DOHH2 (cell line): ENCODE measurements around the gene BRSK2.

Experiments used
- H3F3A ChIP-seq: fragments of 200-600 bp; sonication (generic), shearing (Covaris generic); 2 replicates; pipeline ENCODE4 v1.6.0; 2016; ENCODE audit warnings: antibody characterized with exemption, mild to moderate bottlenecking; ENCODE audit not compliant: control insufficient read depth, insufficient read depth
- H3K27ac ChIP-seq: fragments of 200-600 bp; sonication (generic); 2 replicates; pipeline ENCODE4 v1.5.1; 2014; ENCODE audit warnings: low read depth, mild to moderate bottlenecking, low read length, moderate library complexity
- H3K27me3 ChIP-seq: fragments of 200-600 bp; sonication (generic); 2 replicates; pipeline ENCODE4 v1.6.1; 2014; ENCODE audit warnings: mild to moderate bottlenecking, low read length, mixed read lengths; ENCODE audit not compliant: control insufficient read depth
- H3K36me3 ChIP-seq: fragments of 200-600 bp; sonication (generic); 2 replicates; pipeline ENCODE4 v1.6.1; 2014; ENCODE audit warnings: mild to moderate bottlenecking, low read length, moderate library complexity, mixed read lengths; ENCODE audit not compliant: control insufficient read depth
- H3K4me1 ChIP-seq: fragments of 200-600 bp; sonication (generic); 2 replicates; pipeline ENCODE4 v1.6.1; 2014; ENCODE audit warnings: mild to moderate bottlenecking, low read length, mixed read lengths; ENCODE audit not compliant: control insufficient read depth
- H3K4me2 ChIP-seq: fragments of 200-600 bp; sonication (generic); 2 replicates; pipeline ENCODE4 v1.6.0; 2014; ENCODE audit warnings: mild to moderate bottlenecking, low read length, moderate library complexity
- H3K4me3 ChIP-seq: fragments of 200-600 bp; sonication (generic); 2 replicates; pipeline ENCODE4 v1.5.1; 2014; ENCODE audit warnings: mild to moderate bottlenecking, low read length, mixed read lengths
- H3K79me2 ChIP-seq: fragments of 200-600 bp; sonication (generic); 2 replicates; pipeline ENCODE4 v1.6.1; 2014; ENCODE audit warnings: mild to moderate bottlenecking, low read length, mixed read lengths; ENCODE audit not compliant: control insufficient read depth
- H3K9me2 ChIP-seq: fragments of 200-600 bp; sonication (generic); replicated peaks from 2 replicates; pipeline ENCODE4 v1.6.1; 2014; ENCODE audit warnings: mild to moderate bottlenecking, low read length, mixed read lengths; ENCODE audit not compliant: control insufficient read depth
- H3K9me3 ChIP-seq: fragments of 200-600 bp; sonication (generic); 2 replicates; pipeline ENCODE4 v1.6.1; 2014; ENCODE audit warnings: antibody characterized with exemption, low read length, mixed read lengths; ENCODE audit not compliant: control insufficient read depth, insufficient read depth
- H4K20me1 ChIP-seq: fragments of 200-600 bp; sonication (generic); 2 replicates; pipeline ENCODE4 v1.6.0; 2014; ENCODE audit warnings: low read depth, mild to moderate bottlenecking, antibody characterized with exemption, low read length, moderate library complexity; ENCODE audit not compliant: control insufficient read depth, insufficient read depth
- EZH2phosphoT487 ChIP-seq: fragments of 200-600 bp; sonication (generic); IDR thresholded peaks from 2 replicates; pipeline ENCODE4 v1.6.1; 2017; ENCODE audit warnings: borderline replicate concordance, mild to moderate bottlenecking, antibody characterized with exemption, low read length, moderate library complexity, mixed read lengths
- TF ChIP-seq, protein P1 (sequence below): fragments of 200-600 bp; sonication (generic); IDR thresholded peaks from one replicate; pipeline ENCODE4 v1.5.1; 2014; ENCODE audit warnings: antibody characterized with exemption, mild to moderate bottlenecking, low read depth, low read length; ENCODE audit not compliant: poor library complexity, severe bottlenecking

The BRSK2 gene

DNA sequence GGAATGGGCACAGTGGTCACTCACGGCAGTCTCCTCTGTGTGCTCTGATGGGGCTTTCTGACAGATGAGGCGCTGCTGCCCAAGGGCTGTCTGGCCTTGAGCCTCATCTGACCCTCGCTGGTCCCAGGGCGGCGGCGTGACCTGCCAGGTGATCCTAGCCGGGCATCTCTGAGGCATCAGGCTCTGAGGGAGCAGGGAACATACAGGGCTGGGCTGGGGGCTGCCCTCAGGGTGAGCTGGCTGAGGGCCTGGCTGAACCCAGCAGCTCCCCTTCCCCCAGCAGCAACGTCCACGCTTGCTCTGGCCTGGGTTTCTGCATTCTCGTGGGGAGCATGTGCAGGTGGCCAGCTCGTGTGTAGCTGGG lies 49.2 kb downstream of the BRSK2 start:
- no peaks in the 10 kb centered on the region for H3K9me2 ChIP-seq
- no peaks in the 10 kb centered on the region for H3K79me2 ChIP-seq
- no peaks in the 10 kb centered on the region for H3F3A ChIP-seq
- no peaks in the 10 kb centered on the region for H3K36me3 ChIP-seq
- H4K20me1 ChIP-seq = no peaks in the 10 kb centered on the region
- no peak overlapping the region for H3K27ac ChIP-seq
- H3K27me3 ChIP-seq = no peaks in the 10 kb centered on the region
- TF ChIP-seq EZH2phosphoT487 = no peak
- TF ChIP-seq, protein P1, sequence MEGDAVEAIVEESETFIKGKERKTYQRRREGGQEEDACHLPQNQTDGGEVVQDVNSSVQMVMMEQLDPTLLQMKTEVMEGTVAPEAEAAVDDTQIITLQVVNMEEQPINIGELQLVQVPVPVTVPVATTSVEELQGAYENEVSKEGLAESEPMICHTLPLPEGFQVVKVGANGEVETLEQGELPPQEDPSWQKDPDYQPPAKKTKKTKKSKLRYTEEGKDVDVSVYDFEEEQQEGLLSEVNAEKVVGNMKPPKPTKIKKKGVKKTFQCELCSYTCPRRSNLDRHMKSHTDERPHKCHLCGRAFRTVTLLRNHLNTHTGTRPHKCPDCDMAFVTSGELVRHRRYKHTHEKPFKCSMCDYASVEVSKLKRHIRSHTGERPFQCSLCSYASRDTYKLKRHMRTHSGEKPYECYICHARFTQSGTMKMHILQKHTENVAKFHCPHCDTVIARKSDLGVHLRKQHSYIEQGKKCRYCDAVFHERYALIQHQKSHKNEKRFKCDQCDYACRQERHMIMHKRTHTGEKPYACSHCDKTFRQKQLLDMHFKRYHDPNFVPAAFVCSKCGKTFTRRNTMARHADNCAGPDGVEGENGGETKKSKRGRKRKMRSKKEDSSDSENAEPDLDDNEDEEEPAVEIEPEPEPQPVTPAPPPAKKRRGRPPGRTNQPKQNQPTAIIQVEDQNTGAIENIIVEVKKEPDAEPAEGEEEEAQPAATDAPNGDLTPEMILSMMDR = no peak
- no peaks in the 10 kb centered on the region for H3K4me1 ChIP-seq
- no peaks in the 10 kb centered on the region for H3K9me3 ChIP-seq
- H3K4me2 ChIP-seq = no peak overlapping the region
- H3K4me3 ChIP-seq = no peak overlapping the region

DNA sequence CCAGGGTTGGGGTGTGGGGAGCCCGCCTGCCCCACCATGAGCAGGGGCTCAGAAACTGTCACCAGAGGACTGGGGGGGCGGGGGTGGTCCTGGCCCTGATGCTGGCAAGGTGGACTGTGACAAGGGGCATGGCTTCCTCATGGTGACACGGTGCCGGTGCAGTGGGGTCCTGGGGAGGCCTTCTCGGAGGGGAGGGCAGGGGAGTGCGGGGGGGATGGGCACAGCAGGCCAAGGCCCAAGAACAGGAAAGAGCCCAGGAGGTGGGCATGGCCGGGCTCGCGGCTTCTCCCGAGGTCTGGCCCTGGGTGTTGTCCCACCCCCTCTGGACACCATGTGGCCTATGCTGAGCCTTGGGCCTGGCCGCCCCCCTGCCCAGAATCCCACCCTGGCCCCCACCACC lies 49.6 kb downstream of the BRSK2 start:
- no peak overlapping the region for H3K4me3 ChIP-seq
- no peaks in the 10 kb centered on the region for H3F3A ChIP-seq
- H3K27ac ChIP-seq = no peak overlapping the region
- no peaks in the 10 kb centered on the region for H3K27me3 ChIP-seq
- H3K9me2 ChIP-seq = no peaks in the 10 kb centered on the region
- no peaks in the 10 kb centered on the region for H4K20me1 ChIP-seq
- no peaks in the 10 kb centered on the region for H3K4me1 ChIP-seq
- no peak overlapping the region for H3K4me2 ChIP-seq
- TF ChIP-seq, protein P1 = no peak
- TF ChIP-seq EZH2phosphoT487 = no peak
- H3K9me3 ChIP-seq = no peaks in the 10 kb centered on the region
- H3K36me3 ChIP-seq = no peaks in the 10 kb centered on the region
- no peaks in the 10 kb centered on the region for H3K79me2 ChIP-seq

DNA sequence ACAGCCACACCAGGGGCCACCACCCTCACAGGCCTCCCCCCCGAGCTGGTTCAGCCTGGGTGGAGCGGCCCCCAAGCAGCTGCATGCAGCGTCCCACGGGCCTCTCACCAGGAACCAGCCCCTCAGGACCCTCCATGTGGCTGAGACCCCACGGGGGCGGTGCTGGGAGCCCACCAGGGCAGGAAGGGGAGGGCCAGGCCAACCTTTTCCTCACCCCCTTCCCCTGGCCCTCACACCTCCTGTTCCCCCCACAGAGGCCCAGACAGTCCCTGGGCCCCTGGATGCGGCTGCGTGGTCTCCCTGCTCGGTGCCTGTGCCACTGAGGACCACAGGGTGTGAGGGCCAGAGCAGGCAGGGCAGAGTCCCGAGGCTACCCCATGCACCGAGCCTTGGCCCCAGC lies 50.3 kb downstream of the BRSK2 start:
- no peaks in the 10 kb centered on the region for H3K79me2 ChIP-seq
- H3K4me1 ChIP-seq = no peaks in the 10 kb centered on the region
- H3K27me3 ChIP-seq = no peaks in the 10 kb centered on the region
- TF ChIP-seq, protein P1 = no peak
- H3K4me2 ChIP-seq = no peak overlapping the region
- H3F3A ChIP-seq = no peaks in the 10 kb centered on the region
- no peaks in the 10 kb centered on the region for H4K20me1 ChIP-seq
- H3K4me3 ChIP-seq = no peak overlapping the region
- H3K27ac ChIP-seq = no peak overlapping the region
- no peaks in the 10 kb centered on the region for H3K9me3 ChIP-seq
- no peaks in the 10 kb centered on the region for H3K36me3 ChIP-seq
- no peaks in the 10 kb centered on the region for H3K9me2 ChIP-seq

DNA sequence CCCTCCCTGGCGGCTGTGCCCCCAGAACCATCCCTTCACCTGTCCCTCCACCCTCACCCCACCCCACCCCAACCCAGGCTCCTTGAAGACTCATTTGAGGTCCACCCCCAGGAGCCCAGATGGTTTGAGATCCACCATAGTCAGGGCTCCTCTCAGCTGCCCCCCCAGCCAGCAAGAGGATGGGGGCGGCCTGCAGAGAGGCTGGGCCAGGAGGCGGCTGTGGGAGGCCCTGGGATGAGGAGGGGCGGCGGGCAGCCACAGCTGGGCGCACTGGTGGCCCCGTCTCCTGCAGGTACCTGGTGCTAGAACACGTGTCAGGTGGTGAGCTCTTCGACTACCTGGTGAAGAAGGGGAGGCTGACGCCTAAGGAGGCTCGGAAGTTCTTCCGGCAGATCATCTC lies 50.8 kb downstream of the BRSK2 start:
- no peaks in the 10 kb centered on the region for H3K9me3 ChIP-seq
- TF ChIP-seq, protein P1 = no peak
- no peak for TF ChIP-seq EZH2phosphoT487
- no peaks in the 10 kb centered on the region for H3F3A ChIP-seq
- H3K4me1 ChIP-seq = no peaks in the 10 kb centered on the region
- no peaks in the 10 kb centered on the region for H3K27me3 ChIP-seq
- no peaks in the 10 kb centered on the region for H3K79me2 ChIP-seq
- no peaks in the 10 kb centered on the region for H3K36me3 ChIP-seq
- H3K9me2 ChIP-seq = no peaks in the 10 kb centered on the region
- H3K4me2 ChIP-seq = no peak overlapping the region
- H4K20me1 ChIP-seq = no peaks in the 10 kb centered on the region
- H3K27ac ChIP-seq = no peak overlapping the region
- no peak overlapping the region for H3K4me3 ChIP-seq
